Fibroblast of lung (primary cell): ENCODE measurements around the gene ARHGEF12. TPM values are rescaled to one million over a fixed set of nuclear protein-coding genes. Genes with fewer than 3 reads are reported as not detected.

Experiments used
- DNase-seq, 2 donors: peaks; one replicate each; pipeline versions ENCODE4 v3.0.0 to v3.0.0-alpha.2; 2010; ENCODE audit warnings: low read depth in 2 of 2
- H2AFZ ChIP-seq: 2 replicates; pipeline ENCODE4 v1.5.1; 2012; ENCODE audit warnings: low read length, control low read depth, inconsistent platforms
- H3K27ac ChIP-seq: 2 replicates; pipeline ENCODE4 v1.5.1; 2011; ENCODE audit warnings: low read length, control low read depth; ENCODE audit not compliant: insufficient read depth
- H3K27me3 ChIP-seq: 2 replicates; pipeline ENCODE4 v1.5.1; 2011; ENCODE audit warnings: mild to moderate bottlenecking, low read length; ENCODE audit not compliant: control insufficient read depth, insufficient read depth
- H3K36me3 ChIP-seq: 2 replicates; pipeline ENCODE4 v1.5.1; 2011; ENCODE audit warnings: low read length; ENCODE audit not compliant: control insufficient read depth, insufficient read depth
- H3K4me1 ChIP-seq: 2 replicates; pipeline ENCODE4 v1.5.1; 2011; ENCODE audit warnings: low read length; ENCODE audit not compliant: control insufficient read depth, insufficient read depth; ENCODE audit errors: extremely low read depth
- H3K4me2 ChIP-seq: 2 replicates; pipeline ENCODE4 v1.5.1; 2011; ENCODE audit warnings: low read length, control low read depth; ENCODE audit not compliant: insufficient read depth; ENCODE audit errors: extremely low read depth
- H3K4me3 ChIP-seq, 4 experiments: fragments of 200-600 bp in 1 of 4; sonication (generic) in 1 of 4; replicated peaks in 1 of 4; 2 replicates each; pipeline ENCODE4 v1.5.1; 2011 to 2016; ENCODE audit warnings: low read length in 4 of 4, low read depth in 3 of 4, mild to moderate bottlenecking in 3 of 4, control low read depth in 2 of 4, inconsistent platforms in 1 of 4, mixed read lengths in 1 of 4; ENCODE audit not compliant: insufficient read depth in 1 of 4; ENCODE audit errors: control extremely low read depth in 1 of 4
- H3K79me2 ChIP-seq: 2 replicates; pipeline ENCODE4 v1.5.1; 2012; ENCODE audit warnings: mild to moderate bottlenecking, low read length, inconsistent platforms; ENCODE audit not compliant: control insufficient read depth, insufficient read depth
- H3K9ac ChIP-seq: 2 replicates; pipeline ENCODE4 v1.5.1; 2011; ENCODE audit warnings: mild to moderate bottlenecking, low read length, control low read depth; ENCODE audit not compliant: insufficient read depth
- H3K9me3 ChIP-seq: 2 replicates; pipeline ENCODE4 v1.5.1; 2012; ENCODE audit warnings: low read depth, low read length; ENCODE audit not compliant: control insufficient read depth, insufficient read depth
- H4K20me1 ChIP-seq: 2 replicates; pipeline ENCODE4 v1.5.1; 2011; ENCODE audit warnings: low read length; ENCODE audit not compliant: control insufficient read depth, insufficient read depth; ENCODE audit errors: extremely low read depth
- CTCF ChIP-seq, 2 donors: IDR thresholded peaks in 1 of 2; conservative IDR thresholded peaks in 1 of 2; 1 replicate in 1 of 2; 2 replicates in 1 of 2; pipeline ENCODE4 v1.5.1; 2011 to 2012; ENCODE audit warnings: low read length in 2 of 2, control low read depth in 1 of 2, inconsistent platforms in 1 of 2, low read depth in 1 of 2, mild to moderate bottlenecking in 1 of 2
- EZH2 ChIP-seq: IDR thresholded peaks from 2 replicates; pipeline ENCODE4 v1.5.1; 2012; ENCODE audit warnings: low read length, control low read depth, mild to moderate bottlenecking; ENCODE audit errors: missing control alignments
- polyA plus RNA-seq, 2 donors: library from polyadenylated mRNA; depleted of rRNA in 1 of 2; stranded (reverse) in 1 of 2; unstranded in 1 of 2; fragments of >200 nt; gene quantifications; 2 replicates each; pipeline ENCODE4 v1.2.1, GENCODE V29; 2011 to 2012; ENCODE audit warnings: missing spikeins in 1 of 2
- total RNA-seq: library from RNA; depleted of rRNA; stranded (reverse); fragments of >200 nt; gene quantifications from 2 replicates; pipeline ENCODE4 v1.2.1, GENCODE V29; 2014

Gene ARHGEF12
- total and polyA plus RNA-seq, 2 donors (not counting 1 experiment from before 2014, with no cell fraction given) = 63.1 to 141 TPM

- Histone ChIP-seq H3K4me3 (no peak overlapping the region), H3K9ac (no peak overlapping the region), H3K79me2 (peaks cover 82% of the 10 kb centered on the region), H3K36me3 (no peaks in the 10 kb centered on the region), H3K9me3 (no peaks in the 10 kb centered on the region), H3K4me1 (peaks cover 2% of the 10 kb centered on the region), H3K27me3 (no peaks in the 10 kb centered on the region), H3K27ac (no peak overlapping the region), H3K4me2 (peak overlapping the region; percentile 15), H4K20me1 (no peaks in the 10 kb centered on the region), H2AFZ (no peak overlapping the region)
- peak in 1 of 2 donors; percentile 52 for DNase-seq
- TF ChIP-seq EZH2 (no peak), CTCF (conservative IDR thresholded peaks at IDR 0.05 in 1 of 2, IDR thresholded peaks at IDR 0.05 in 1 of 2; ENCODE audit: low read depth in 1 of 2, low read length in 2 of 2) (no peak)
These were observed 27.2 kb downstream of the ARHGEF12 start for GRCh38 chr11:120363436-120363835.

- DNase-seq = no peak
- no peak overlapping the region for H3K9ac ChIP-seq
- H3K27me3 ChIP-seq = no peaks in the 10 kb centered on the region
- H3K9me3 ChIP-seq = no peaks in the 10 kb centered on the region
- peaks cover 2% of the 10 kb centered on the region for H3K4me1 ChIP-seq
- TF ChIP-seq CTCF (conservative IDR thresholded peaks at IDR 0.05 in 1 of 2, IDR thresholded peaks at IDR 0.05 in 1 of 2; ENCODE audit: low read depth in 1 of 2, low read length in 2 of 2) (no peak), EZH2 (no peak)
- no peak overlapping the region for H3K27ac ChIP-seq
- H3K36me3 ChIP-seq = no peaks in the 10 kb centered on the region
- H2AFZ ChIP-seq = no peak overlapping the region
- no peak overlapping the region for H3K4me2 ChIP-seq
- H4K20me1 ChIP-seq = no peaks in the 10 kb centered on the region
- H3K79me2 ChIP-seq = peaks cover 77% of the 10 kb centered on the region
- no peak overlapping the region for H3K4me3 ChIP-seq
These were observed 29.3 kb downstream of the ARHGEF12 start for GRCh38 chr11:120365512-120365911.

- peaks cover 1% of the 10 kb centered on the region for H4K20me1 ChIP-seq
- H3K79me2 ChIP-seq = peaks cover 74% of the 10 kb centered on the region
- no peak overlapping the region for H3K4me2 ChIP-seq
- H3K27ac ChIP-seq = no peak overlapping the region
- H3K4me3 ChIP-seq = no peak overlapping the region
- H3K9me3 ChIP-seq = no peaks in the 10 kb centered on the region
- H3K9ac ChIP-seq = no peak overlapping the region
- no peak for TF ChIP-seq CTCF (conservative IDR thresholded peaks at IDR 0.05 in 1 of 2, IDR thresholded peaks at IDR 0.05 in 1 of 2; ENCODE audit: low read depth in 1 of 2, low read length in 2 of 2)
- TF ChIP-seq EZH2 = no peak
- H2AFZ ChIP-seq = no peak overlapping the region
- no peak for DNase-seq
- no peaks in the 10 kb centered on the region for H3K4me1 ChIP-seq
- H3K27me3 ChIP-seq = no peaks in the 10 kb centered on the region
- no peaks in the 10 kb centered on the region for H3K36me3 ChIP-seq
These were observed 36.1 kb downstream of the ARHGEF12 start for GRCh38 chr11:120372296-120372695.
